GM18517 (cell line): ENCODE measurements around the gene SNX8.
"Not testable (repeated sequence)": the region's sequence is repeated elsewhere in the genome, so short reads cannot be mapped to it uniquely, and the experiment has no call there.

Experiments
- ATAC-seq: cut with Tn5 transposase; IDR thresholded peaks from one replicate; pipeline ENCODE4 v1.9.1; 2021; ENCODE audit warnings: mild to moderate bottlenecking, moderate library complexity; ENCODE audit not compliant: unreplicated experiment

SNX8 gene, protein sequence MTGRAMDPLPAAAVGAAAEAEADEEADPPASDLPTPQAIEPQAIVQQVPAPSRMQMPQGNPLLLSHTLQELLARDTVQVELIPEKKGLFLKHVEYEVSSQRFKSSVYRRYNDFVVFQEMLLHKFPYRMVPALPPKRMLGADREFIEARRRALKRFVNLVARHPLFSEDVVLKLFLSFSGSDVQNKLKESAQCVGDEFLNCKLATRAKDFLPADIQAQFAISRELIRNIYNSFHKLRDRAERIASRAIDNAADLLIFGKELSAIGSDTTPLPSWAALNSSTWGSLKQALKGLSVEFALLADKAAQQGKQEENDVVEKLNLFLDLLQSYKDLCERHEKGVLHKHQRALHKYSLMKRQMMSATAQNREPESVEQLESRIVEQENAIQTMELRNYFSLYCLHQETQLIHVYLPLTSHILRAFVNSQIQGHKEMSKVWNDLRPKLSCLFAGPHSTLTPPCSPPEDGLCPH

DNA sequence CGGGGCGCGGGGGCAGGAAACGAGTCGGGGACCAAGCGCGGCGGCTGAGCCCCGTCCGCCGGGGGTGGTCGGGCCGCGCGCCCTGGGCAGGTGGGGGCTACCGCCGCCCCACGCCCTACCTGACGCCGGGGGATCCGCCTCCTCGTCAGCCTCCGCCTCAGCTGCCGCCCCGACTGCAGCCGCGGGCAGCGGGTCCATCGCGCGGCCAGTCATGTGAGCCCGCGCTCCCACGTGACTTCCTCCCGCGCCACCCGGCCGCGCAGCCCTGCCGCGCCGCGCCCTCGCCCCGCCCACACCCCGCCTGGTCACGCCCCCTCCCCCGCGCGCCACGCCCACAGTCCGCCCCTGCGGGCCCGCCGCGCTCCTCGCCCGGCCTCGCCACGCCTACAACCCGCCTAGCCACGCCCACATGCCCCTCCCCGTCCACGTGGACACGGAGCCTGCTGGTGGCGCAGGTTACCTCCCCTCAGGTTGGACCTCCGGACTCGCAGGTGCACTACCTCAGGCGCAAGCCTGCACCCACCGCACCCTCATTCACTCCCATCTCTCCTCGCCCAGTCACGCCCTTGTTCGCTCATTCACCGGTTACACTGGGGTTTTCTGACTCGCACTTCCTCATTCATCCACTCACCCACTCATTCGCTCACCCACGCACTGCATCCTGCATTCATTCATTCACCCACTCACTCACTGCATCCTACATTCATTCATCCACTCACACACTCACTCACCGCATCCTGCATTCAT is at the start of gene SNX8:
Gene SNX8, minus strand, starts transcription at position 233 of the 747 bp plus-strand sequence. Its CDS starts 20 bp downstream, at position 213.
- peak; percentile 54 for ATAC-seq

DNA sequence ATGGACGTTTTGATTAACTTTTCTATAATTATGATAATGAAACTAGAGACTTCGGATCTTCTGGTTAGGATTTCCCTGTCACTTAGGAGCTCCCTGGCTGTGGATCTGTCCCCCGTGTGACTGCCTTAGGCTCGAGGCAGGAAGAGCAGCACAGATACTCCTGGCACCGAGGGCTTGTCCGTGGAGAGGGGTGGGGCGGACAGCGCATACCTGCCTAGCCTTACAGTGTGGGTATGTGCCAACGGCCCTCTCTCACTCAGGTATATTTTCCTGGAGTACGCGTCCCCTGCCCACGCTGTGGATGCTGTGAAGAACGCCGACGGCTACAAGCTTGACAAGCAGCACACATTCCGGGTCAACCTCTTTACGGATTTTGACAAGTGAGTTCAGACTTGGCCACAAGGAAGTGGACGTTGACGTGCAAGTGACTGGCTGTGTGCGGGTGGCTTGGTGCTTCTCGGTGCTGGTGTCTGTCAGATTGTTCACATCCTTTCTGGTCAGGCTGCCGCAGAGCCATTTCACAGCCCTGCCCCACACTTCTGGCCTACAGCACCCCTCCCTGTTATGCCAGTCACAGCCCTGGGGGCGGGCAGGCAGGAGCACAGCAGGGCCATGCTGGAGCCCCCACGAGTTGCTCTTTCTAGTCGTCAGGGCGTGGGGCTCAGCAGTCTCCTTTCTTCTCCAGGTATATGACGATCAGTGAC is 48.3 kb upstream of the SNX8 start:
- no peak for ATAC-seq

DNA sequence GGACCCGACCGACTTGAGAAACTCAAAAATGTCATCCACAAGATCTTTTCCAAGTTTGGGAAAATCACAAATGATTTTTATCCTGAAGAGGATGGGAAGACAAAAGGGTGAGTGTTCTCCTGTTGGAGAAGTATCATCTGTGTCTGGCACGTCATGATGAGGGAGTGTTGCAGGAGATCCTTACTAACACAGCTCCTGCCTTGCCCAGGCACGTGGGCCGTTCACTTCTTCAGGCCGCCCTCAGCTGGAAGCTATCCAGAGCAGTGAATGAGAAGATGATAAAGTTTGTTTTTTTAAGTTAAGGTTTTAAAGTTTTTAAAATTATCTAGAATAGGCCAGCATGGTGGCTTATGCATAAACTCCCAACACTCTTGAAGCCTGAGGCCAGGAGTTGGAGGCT is 46.6 kb upstream of the SNX8 start:
- ATAC-seq = no peak

DNA sequence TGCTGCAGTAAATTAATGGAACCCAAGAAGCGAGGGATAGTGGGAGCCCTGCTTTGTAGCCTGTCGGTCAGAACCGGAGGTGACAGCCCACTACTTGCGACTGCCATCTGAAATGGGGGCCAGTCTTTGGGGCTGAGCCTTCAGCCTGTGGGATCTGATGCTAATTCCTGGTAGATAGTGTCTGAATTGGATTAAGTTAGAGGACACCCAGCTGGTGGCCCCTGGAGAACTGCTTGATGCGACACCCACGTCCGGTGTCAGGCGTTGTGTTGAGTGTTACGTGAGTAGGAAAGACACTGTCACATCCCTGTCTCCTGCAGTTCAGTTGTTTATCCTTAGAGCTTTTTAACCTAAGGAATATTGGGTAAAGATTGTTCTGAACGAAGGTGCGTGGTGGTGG is 45.4 kb upstream of the SNX8 start:
- no peak for ATAC-seq

DNA sequence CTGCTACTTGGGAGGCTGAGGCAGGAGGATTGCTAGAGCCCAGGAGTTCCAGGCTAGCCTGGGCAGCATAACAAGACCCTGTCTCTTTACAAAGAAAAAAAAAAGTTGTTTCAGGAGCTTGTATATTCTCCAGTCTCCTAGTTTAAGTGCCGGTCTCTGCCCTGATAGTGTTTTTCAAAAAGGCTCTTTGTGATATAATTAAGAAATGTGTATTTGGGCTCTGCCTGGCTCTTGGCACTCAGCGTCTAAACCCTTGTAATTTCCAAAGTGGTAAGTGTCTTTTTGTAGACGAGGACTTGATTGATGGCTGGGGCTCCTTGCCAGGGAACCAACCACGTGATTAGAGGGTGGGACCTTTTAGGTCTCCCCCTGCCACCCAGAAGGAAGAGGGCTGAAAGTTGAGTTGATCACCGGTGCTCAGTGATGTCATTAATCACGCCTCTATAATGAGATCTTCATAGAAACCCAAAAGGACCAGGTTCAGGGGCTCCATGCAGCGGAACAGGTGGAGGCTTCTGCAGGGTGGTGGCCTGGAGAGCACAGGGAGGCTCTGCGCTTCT is 44.8 kb upstream of the SNX8 start:
- ATAC-seq = no peak

DNA sequence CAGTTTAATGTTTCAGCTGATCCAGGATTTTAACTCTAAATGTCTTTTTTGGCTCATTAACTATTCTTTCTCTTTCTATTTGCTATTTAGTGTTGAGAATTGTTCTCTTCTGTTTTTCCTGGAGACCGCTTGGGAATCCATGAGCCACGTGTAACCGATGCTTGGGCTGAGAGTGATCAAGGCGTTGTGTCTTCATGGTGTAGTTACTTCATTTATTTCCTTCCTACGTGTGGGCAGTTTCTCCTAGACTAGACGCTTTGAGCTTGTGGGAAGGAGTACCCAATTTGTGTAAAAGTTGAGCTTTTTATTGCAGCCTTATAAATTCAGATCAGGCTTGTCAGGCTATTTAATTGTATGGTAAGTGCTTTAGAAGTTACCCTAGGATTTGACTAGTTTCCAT is 43.3 kb upstream of the SNX8 start:
- no peak for ATAC-seq

DNA sequence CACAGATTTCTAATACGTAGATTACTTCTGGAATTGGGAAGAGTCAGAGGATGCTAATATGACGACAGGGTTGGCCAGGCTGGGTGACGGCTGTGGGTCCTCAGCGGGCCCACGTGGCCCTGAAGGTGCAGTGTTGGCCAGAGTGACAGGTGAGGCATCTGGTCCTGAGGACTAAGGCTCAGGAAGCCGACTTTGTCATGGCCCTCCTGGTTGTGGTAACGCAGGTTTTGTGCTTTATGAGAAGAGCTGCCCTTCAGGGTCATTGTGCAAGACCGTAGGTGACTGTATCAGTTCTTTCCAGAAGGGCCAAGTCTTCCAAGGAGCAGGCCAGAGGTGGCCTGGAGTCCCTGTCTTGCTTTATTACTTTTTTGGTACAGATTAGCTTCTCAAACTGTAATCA is 42.9 kb upstream of the SNX8 start:
- ATAC-seq = no peak

DNA sequence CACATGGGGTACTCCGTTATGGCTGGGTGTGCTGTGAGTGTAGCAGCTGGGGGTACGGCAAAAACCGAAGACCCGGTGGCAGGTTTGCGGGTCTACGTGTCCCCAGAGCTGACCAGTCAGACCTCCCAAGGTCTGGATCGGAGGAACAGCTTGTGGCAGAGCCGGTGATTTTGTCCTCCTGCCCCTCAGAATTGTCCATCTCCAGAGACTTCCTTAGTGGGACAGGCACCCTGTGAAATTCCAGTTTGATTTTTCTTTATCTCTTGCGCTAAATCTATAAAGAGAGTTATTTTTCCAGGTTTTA is 41.4 kb upstream of the SNX8 start:
- ATAC-seq = no peak

DNA sequence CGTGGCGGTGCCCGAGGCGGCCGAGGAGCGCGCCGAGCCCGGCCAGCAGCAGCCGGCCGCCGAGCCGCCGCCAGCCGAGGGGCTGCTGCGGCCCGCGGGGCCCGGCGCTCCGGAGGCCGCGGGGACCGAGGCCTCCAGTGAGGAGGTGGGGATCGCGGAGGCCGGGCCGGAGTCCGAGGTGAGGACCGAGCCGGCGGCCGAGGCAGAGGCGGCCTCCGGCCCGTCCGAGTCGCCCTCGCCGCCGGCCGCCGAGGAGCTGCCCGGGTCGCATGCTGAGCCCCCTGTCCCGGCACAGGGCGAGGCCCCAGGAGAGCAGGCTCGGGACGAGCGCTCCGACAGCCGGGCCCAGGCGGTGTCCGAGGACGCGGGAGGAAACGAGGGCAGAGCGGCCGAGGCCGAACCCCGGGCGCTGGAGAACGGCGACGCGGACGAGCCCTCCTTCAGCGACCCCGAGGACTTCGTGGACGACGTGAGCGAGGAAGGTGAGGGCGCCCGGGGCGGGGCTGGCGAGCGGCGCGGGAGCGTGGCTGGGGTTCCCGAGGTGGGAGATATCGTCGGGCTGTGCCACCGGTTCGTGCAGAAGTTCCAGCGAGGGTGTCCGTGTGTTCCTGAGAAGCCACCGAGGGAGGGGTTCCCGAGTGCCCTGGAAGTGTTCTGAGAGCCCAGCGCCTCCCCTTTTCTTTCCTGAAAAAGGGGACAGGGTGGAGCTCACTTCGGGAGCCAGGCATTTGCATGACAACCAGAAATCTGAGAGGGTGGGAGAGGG is 40.9 kb upstream of the SNX8 start:
- ATAC-seq = peak; percentile 0

DNA sequence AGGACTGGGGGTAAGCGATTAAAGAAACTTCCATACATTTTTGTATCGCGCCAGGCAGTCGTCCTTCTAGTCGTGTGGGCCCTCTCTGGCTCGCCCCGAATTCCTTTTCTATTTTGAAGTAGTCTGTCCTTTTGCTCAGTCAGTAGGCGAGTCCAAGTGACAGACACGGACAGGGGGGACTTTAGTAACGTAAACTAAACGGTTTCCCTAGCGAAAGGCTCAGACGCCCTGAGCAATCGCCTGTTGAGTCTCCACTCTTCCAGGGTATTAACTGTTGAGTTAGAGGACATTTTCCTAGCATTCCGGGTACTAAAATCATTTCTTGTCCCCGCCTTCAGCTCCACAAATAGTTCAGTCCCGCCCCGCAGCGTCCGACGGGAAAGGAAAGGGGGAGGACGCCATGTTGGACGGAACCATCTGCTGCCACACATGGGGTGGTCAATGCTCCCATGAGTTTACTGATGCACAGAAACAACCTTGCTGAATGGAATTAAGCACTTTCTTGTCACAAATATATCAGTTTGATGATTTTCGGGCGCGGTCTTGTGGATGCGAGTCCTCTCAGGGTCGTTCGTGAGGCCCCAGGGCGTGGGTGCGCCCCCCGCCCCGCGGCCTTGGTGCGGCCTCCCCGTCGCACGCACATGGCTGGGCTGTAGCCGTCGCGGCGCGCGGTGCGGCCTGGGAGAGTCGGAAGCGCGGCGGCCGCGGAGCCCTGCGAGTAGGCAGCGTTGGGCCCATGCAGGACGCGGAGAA is 40.1 kb upstream of the SNX8 start, which contains the start of gene EIF3B:
Gene EIF3B, plus strand, starts transcription at position 642 of the 753 bp plus-strand sequence. Its CDS starts 95 bp downstream, at position 737.
- peak; percentile 87 for ATAC-seq

DNA sequence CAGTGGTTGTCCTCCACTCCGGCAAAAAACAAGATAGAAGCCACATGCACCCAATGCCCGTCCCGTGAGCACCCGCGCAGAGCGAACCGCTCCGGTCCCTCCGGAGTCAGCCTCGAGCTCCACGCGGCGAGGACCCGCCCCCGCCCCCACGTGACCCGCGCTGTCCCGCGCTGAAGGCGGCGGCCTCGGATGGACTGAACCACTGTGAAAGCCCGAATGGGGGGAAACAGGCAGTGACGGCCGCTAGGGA is 39.6 kb upstream of the SNX8 start:
- peak; percentile 58 for ATAC-seq

DNA sequence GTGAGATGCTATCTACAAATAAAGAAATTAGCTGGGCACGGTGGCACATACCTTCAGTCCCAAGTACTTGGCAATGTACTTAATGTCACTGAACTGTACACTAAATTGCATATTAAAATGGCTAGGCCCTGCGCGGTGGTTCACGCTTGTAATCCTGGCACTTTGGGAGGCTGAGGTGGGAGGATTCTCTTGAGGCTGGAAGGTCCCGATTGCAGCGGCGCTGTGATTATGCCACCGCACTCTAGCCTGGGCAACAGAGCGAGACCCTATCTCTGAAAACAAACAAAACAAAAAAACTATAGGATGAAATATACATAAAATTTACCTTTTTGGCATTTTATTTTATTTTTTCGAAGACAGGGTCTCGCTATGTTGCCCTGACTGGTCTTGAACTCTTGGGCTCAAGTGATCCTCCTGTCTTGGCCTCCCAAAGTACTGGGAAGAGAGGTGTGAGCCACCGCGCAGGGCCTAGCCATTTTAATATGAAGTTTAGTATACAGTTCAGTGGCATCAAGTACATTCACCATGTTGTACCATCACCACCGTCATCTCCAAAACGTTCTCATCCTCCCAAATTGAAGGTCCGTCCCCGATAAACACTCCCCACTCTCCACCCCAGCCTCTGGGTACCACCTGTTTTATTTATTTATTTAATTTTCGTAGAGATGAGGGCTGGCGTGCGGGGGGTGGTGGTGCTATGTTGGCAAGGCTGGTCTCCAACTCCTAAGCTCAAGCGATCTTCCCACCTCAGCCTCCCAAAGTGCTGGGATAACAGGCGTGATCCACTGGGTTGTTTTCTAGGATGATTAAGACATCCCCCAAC is 39.1 kb upstream of the SNX8 start:
- ATAC-seq = no peak

DNA sequence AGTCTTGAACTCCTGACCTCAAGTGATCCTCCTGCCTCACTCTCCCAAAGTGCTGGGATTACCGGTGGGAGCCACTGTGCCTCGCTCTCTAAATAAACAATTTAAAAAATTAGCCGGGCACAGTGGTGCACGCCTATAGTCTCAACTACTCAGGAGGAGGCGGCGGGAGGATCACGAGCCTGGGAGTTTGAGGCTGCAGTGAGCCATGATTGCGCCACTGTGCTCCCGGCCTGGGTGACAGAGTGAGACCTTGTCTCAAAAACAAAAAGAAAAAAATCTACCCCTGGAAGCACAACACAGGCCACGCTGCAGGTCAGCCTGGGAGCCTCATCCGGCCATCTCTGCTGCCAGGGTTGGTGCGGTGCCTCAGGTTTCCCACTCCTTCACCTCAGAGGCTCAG is 36.6 kb upstream of the SNX8 start:
- ATAC-seq = no peak

DNA sequence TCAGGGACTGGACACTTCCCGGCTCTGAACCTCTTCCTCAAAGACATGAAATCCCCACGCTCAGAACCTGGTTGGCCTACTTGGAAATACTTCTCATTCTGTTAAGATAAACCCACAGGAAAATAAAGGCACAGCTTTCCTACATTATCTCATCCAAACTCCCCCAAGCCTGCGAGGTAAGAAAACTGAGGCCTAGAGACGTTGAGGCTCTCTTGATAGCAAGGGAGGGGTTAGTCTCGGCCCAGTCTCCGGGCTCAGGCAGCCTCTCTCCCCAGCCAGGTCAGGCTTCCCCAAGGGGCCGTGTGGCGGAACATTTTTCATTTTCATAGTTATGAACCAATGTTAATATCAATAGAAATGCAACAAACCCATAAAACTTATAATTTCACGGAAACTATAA is 35.8 kb upstream of the SNX8 start:
- ATAC-seq = no peak

DNA sequence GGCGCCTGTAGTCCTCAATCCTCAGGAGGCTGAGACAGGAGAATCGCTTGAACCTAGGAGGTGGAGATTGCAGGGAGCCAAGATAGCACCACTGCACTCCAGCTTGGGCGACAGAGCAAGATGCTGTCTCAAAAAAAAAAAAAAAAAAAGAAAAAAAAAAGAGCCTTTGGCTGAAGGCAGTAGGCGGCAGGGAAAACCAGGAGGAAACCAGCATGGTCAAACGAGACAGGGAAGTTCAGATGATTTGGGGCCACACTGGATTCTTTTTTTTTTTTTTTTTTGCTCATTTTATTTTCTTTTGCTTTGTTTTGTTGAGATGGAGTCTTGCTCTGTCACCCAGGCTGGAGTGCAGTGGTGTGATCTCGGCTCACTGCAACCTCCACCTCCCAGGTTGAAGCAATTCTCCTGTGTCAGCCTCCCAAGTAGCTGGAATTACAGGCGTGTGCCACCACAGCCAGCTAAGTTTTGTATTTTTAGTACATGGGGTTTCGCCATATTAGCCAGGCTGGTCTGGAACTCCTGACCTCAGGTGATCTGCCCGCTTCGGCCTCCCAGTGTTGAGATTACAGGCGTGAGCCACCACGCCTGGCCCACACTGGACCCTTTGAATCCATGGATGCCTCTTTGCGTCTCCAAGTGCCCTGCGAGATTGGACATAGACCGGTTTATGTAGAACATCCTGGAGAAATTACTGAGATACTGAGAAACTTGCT is 33.3 kb upstream of the SNX8 start:
- ATAC-seq = not testable (repeated sequence)

DNA sequence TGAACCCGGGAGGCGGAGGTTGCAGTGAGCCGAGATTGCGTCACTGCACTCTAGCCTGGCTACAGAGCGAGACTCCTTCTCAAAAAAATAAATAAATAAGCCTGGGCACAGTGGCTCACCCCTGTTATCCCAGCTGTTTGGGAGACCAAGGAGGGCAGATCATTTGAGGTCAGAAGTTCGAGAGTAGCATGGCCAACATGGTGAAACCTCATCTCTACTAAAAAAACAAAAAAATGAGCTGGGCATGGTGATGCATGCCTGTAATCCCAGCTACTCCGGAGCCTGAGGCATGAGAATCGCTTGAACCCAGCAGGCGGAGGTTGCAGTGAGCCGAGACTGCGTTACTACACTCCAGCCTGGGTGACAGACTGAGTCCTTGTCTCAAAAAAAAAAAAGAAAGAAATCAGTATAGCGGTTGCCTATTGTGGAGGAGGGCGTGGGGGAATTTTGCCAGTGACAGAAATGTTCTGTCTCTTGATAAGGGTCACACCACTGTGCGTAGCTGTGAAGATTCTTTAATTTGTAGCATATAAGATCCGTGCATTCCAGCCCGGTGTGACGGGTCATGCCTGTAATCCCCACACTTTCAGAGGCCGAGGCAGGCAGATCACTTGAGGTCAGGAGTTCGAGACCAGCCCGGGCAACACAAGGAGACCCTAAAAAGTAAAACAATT is 22.5 kb upstream of the SNX8 start:
- no peak for ATAC-seq

DNA sequence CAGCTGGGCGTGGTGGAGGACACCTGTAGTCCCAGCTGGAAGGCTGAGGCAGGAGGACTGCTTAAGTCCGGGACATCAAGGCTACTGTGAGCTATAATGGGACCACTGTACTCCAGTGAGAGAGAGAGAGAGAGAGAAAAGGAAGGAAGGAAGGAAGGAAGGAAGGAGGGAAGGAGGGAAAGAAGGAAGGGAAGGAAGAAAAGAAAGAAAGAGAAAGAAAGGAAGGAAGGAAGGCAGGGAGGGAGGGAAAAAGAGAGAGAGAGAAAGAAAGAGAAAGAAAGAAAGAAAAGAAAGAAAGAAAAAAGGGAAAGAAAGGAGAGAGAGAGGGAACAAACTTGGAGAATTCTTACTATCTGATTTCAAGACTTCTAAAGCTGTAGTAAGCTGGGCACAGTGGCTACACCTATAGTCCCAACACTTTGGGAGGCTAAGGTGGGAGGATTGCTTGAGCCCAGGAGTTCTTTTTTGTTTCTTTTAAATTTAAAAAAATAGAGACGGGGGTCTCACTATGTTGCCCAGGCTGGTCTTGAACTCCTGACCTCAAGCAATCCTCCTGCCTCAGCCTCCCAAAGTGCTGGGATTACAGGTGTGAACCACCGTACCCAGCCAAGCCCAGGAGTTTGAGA is 18.5 kb upstream of the SNX8 start:
- ATAC-seq = not testable (repeated sequence)

DNA sequence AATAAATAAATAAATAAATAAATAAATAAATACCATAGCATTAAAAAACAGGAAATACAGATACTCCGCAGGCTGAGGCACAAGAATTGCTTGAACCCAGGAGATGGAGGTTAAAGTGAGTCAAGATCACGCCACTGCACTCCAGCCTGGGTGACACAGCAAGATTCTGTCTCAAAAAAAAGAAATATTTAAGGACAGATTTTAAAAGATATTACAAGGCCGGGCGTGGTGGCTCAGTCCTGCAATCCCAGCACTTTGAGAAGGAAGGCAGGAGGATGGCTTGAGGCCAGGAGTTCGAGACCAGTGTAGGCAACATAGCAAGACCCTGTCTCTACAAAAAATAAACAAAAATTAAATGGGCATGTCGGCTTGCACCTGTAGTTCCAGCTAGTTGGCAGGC is 17.5 kb upstream of the SNX8 start:
- ATAC-seq = no peak
